PC-3 (cell line): Measurements from ENCODE around the gene CCDC102A. TPM values are rescaled to one million over a fixed set of nuclear protein-coding genes. Genes with fewer than 3 reads are reported as not detected.

ENCODE experiments used
- ATAC-seq: fragments of 200-7000 bp; cut with Tn5 transposase; 2 replicates; pipeline ENCODE4 v1.9.1; 2020; ENCODE audit warnings: mild to moderate bottlenecking, moderate library complexity
- BruUV-seq: library from RNA; stranded (reverse); fragments of 400-500 nt; replicated peaks from 2 replicates; lab custom pipeline; 2021; lab: Mats Ljungman, UMichigan
- CTCF ChIA-PET: fragments of 300-600 bp; sonication (Branson Sonifier 250); formaldehyde crosslinking; loops from one replicate; lab custom pipeline; 2022; ENCODE audit warnings: antibody characterized with exemption; lab: Charles Lee
- POLR2A ChIA-PET: fragments of 300-600 bp; sonication (Branson Sonifier 250); formaldehyde crosslinking; loops from one replicate; lab custom pipeline; 2022; ENCODE audit warnings: antibody characterized with exemption; ENCODE audit not compliant: unreplicated experiment; lab: Charles Lee
- DNase-seq: peaks from one replicate; pipeline ENCODE4 v3.0.0-alpha.2; 2015
- H2AFZ ChIP-seq: fragments of 300-600 bp; sonication (generic); 2 replicates; pipeline ENCODE4 v1.6.0; 2016; ENCODE audit warnings: antibody characterized with exemption, low read length
- H3F3A ChIP-seq: fragments of 300-600 bp; sonication (generic); one replicate; pipeline ENCODE4 v1.6.0; 2017; ENCODE audit warnings: antibody characterized with exemption, low read length, control low read depth, mild to moderate bottlenecking; ENCODE audit not compliant: unreplicated experiment
- H3K27ac ChIP-seq: fragments of 300-600 bp; sonication (generic); 2 replicates; pipeline ENCODE4 v1.5.1; 2016; ENCODE audit warnings: mild to moderate bottlenecking, low read length
- H3K27me3 ChIP-seq: fragments of 300-600 bp; sonication (generic); 2 replicates; pipeline ENCODE4 v1.6.1; 2016; ENCODE audit warnings: low read length, mixed read lengths
- H3K36me3 ChIP-seq: fragments of 300-600 bp; sonication (generic); 2 replicates; pipeline ENCODE4 v1.6.1; 2016; ENCODE audit warnings: low read depth, mixed run types, low read length, mixed read lengths
- H3K4me1 ChIP-seq: fragments of 300-600 bp; sonication (generic); 2 replicates; pipeline ENCODE4 v1.5.1; 2016; ENCODE audit warnings: low read length; ENCODE audit not compliant: insufficient read depth
- H3K4me2 ChIP-seq: fragments of 300-600 bp; sonication (generic); 2 replicates; pipeline ENCODE4 v1.6.0; 2016; ENCODE audit warnings: low read length
- H3K4me3 ChIP-seq: fragments of 300-600 bp; sonication (generic); 2 replicates; pipeline ENCODE4 v1.5.1; 2016; ENCODE audit warnings: mild to moderate bottlenecking, low read length, mixed read lengths
- H3K79me2 ChIP-seq: fragments of 300-600 bp; sonication (generic); 2 replicates; pipeline ENCODE4 v1.6.1; 2017; ENCODE audit warnings: low read length, mixed read lengths
- H3K9ac ChIP-seq: fragments of 300-600 bp; sonication (generic); 2 replicates; pipeline ENCODE4 v1.6.0; 2016; ENCODE audit warnings: mild to moderate bottlenecking, low read length
- H3K9me2 ChIP-seq: fragments of 300-600 bp; sonication (generic); replicated peaks from 2 replicates; pipeline ENCODE4 v1.6.1; 2016; ENCODE audit warnings: mixed run types, low read length, mixed read lengths
- H3K9me3 ChIP-seq: fragments of 300-600 bp; sonication (generic); 2 replicates; pipeline ENCODE4 v1.6.1; 2016; ENCODE audit warnings: low read length, mixed read lengths
- H4K20me1 ChIP-seq: fragments of 300-600 bp; sonication (generic); 2 replicates; pipeline ENCODE4 v1.6.1; 2016; ENCODE audit warnings: low read length, mixed read lengths
- EZH2 ChIP-seq: fragments of 300-600 bp; sonication (generic); IDR thresholded peaks from one replicate; pipeline ENCODE4 v1.6.1; 2017; ENCODE audit warnings: antibody characterized with exemption, mild to moderate bottlenecking, low read length; ENCODE audit not compliant: unreplicated experiment
- EZH2phosphoT487 ChIP-seq: fragments of 300-600 bp; sonication (generic); IDR thresholded peaks from 2 replicates; pipeline ENCODE4 v1.6.1; 2018; ENCODE audit warnings: mild to moderate bottlenecking, antibody characterized with exemption, low read length, borderline replicate concordance
- intact Hi-C: fragments of 100-400 bp; cut with micrococcal nuclease; formaldehyde crosslinking; loops from 2 replicates; pipeline ENCODE4 v1.9.0; 2023
- total RNA-seq: library from RNA; depleted of rRNA; stranded (reverse); fragments of >200 nt; gene quantifications from 2 replicates; pipeline ENCODE4 v1.2.3, GENCODE V29; 2014
- TF ChIP-seq, protein P1 (sequence below): fragments of 300-600 bp; sonication (generic); conservative IDR thresholded peaks from 2 replicates; pipeline ENCODE4 v1.5.1; 2017; ENCODE audit warnings: antibody characterized with exemption, low read depth, mild to moderate bottlenecking, low read length

The CCDC102A gene
- total RNA-seq, 1 experiment from 2014 or later, result 12.7 TPM

DNA sequence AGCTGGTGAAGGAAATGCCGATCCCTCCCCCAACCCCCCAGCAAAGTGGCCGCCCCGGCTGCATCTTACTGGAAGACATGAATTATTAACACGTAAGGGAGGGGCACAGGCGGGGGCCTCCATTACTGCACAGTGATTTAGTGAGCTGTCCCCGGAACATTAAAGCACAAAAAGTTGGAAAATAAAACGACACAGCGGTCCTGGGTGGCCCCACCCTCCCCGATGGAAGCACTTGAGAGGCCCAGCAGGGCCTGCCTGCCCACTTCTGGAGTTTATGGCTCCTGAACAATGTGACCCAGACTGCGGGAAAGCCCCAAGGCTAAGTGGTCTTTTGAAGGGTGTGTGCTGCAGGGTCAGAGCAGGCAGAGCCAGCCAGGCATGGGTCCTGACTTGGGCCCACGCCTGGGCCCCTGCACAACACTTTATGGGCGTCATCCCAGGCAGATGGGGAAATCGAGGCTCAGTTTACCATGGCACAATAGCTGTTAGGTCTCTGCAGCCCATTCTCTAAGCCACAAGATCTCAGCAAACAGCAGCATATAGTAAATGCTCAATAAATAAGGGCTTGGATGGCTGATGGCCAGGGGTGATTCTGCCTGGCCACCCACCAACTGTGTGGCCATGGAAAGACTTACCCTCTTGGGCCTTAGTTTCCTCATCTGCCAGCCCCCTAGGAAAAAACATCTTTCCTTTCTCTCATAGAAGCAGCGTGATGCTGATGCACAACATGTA, 22.8 kb downstream of the CCDC102A start:
- intact Hi-C loops, result no loop called here
- H3K9me2 ChIP-seq, result no peaks in the 10 kb centered on the region
- TF ChIP-seq, protein P1, sequence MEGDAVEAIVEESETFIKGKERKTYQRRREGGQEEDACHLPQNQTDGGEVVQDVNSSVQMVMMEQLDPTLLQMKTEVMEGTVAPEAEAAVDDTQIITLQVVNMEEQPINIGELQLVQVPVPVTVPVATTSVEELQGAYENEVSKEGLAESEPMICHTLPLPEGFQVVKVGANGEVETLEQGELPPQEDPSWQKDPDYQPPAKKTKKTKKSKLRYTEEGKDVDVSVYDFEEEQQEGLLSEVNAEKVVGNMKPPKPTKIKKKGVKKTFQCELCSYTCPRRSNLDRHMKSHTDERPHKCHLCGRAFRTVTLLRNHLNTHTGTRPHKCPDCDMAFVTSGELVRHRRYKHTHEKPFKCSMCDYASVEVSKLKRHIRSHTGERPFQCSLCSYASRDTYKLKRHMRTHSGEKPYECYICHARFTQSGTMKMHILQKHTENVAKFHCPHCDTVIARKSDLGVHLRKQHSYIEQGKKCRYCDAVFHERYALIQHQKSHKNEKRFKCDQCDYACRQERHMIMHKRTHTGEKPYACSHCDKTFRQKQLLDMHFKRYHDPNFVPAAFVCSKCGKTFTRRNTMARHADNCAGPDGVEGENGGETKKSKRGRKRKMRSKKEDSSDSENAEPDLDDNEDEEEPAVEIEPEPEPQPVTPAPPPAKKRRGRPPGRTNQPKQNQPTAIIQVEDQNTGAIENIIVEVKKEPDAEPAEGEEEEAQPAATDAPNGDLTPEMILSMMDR, result no peak
- TF ChIP-seq EZH2phosphoT487, result no peak
- no peak for TF ChIP-seq EZH2
- no peaks in the 10 kb centered on the region for H4K20me1 ChIP-seq
- H3K36me3 ChIP-seq, result no peaks in the 10 kb centered on the region
- H3K4me1 ChIP-seq, result no peaks in the 10 kb centered on the region
- H2AFZ ChIP-seq, result no peak overlapping the region
- H3F3A ChIP-seq, result no peaks in the 10 kb centered on the region
- ATAC-seq (no peak), DNase-seq (no peak)
- H3K27ac ChIP-seq, result no peak overlapping the region
- no peak overlapping the region for H3K4me3 ChIP-seq
- H3K27me3 ChIP-seq, result no peaks in the 10 kb centered on the region
- POLR2A ChIA-PET, result no interaction called here
- no peak overlapping the region for H3K9ac ChIP-seq
- no peaks in the 10 kb centered on the region for H3K79me2 ChIP-seq
- BruUV-seq, result no TSS peak
- no peak overlapping the region for H3K4me2 ChIP-seq
- no peaks in the 10 kb centered on the region for H3K9me3 ChIP-seq
- CTCF ChIA-PET, result no interaction called here

DNA sequence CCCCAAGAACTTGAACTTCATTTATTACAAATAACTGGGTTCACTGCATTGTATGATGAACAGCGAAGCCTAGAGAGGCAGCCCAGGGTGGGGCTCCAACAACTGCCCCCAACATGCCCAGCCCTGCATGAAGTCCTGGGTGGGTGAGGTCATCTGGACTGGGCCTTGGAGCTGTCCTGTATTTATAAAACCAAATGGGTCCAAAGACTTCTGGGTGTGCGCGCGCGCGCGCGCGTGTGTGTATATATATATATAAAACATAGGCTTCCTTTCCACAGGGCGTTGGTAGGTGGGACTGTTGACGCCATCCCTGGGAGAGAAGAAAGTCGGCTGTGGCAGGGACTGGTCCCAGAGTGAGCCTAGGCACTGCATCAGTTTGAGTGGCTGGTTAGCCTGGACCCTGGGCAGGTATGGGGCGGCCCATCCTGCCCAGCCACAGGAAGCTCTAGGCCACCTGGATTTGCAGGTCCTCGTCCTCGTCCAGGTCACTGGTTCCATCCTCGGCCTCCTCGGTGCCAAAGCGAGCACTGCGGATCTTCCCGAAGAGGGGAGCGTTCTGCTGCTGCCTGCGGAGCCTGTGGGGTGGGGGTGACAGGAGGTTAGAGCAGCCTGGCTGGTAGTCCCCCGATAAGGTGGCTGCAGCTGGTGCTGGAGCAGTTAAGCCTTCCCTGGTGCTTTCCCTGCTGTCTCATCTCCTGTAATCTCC, 23.9 kb downstream of the CCDC102A start:
- H3K9me2 ChIP-seq, result no peaks in the 10 kb centered on the region
- H3K27ac ChIP-seq, result no peak overlapping the region
- no peaks in the 10 kb centered on the region for H3K4me1 ChIP-seq
- no peak for ATAC-seq
- BruUV-seq, result no TSS peak
- H3K4me3 ChIP-seq, result no peak overlapping the region
- no peaks in the 10 kb centered on the region for H4K20me1 ChIP-seq
- H2AFZ ChIP-seq, result no peak overlapping the region
- no peaks in the 10 kb centered on the region for H3K9me3 ChIP-seq
- H3K9ac ChIP-seq, result no peak overlapping the region
- H3F3A ChIP-seq, result no peaks in the 10 kb centered on the region
- no peaks in the 10 kb centered on the region for H3K27me3 ChIP-seq
- H3K36me3 ChIP-seq, result no peaks in the 10 kb centered on the region
- CTCF ChIA-PET, result no interaction called here
- intact Hi-C loops, result no loop called here
- no peaks in the 10 kb centered on the region for H3K79me2 ChIP-seq
- POLR2A ChIA-PET, result no interaction called here
- TF ChIP-seq EZH2 (no peak), EZH2phosphoT487 (no peak)
- TF ChIP-seq, protein P1, result no peak
- DNase-seq, result no peak
- no peak overlapping the region for H3K4me2 ChIP-seq
